PC-3 (cell line): ENCODE measurements around the gene TMPRSS11F.

Experiments
- CTCF ChIP-seq: fragments of 300-600 bp; sonication (generic); conservative IDR thresholded peaks from 2 replicates; pipeline ENCODE4 v1.5.1; 2017; ENCODE audit warnings: antibody characterized with exemption, low read depth, mild to moderate bottlenecking, low read length
- EZH2 ChIP-seq: fragments of 300-600 bp; sonication (generic); IDR thresholded peaks from one replicate; pipeline ENCODE4 v1.6.1; 2017; ENCODE audit warnings: antibody characterized with exemption, mild to moderate bottlenecking, low read length; ENCODE audit not compliant: unreplicated experiment
- EZH2phosphoT487 ChIP-seq: fragments of 300-600 bp; sonication (generic); IDR thresholded peaks from 2 replicates; pipeline ENCODE4 v1.6.1; 2018; ENCODE audit warnings: mild to moderate bottlenecking, antibody characterized with exemption, low read length, borderline replicate concordance

GRCh38 chr4:68077737-68078136, 51.9 kb downstream of the TMPRSS11F start:
- TF ChIP-seq CTCF: no peak
- no peak for TF ChIP-seq EZH2
- no peak for TF ChIP-seq EZH2phosphoT487
